OCI-LY3 (cell line): Measurements from ENCODE around the gene ACSF3.
A peak's percentile ranks its signal among the peaks of the same experiment; 100 is the strongest.

Experiments used
- H2AFZ ChIP-seq: fragments of 200-600, 300-600 bp; shearing (Covaris generic); 2 replicates; pipeline ENCODE4 v1.6.0; 2014; ENCODE audit warnings: antibody characterized with exemption, low read depth, low read length
- H3K27ac ChIP-seq: fragments of 200-600, 300-600 bp; sonication (generic); 2 replicates; pipeline ENCODE4 v1.5.1; 2014; ENCODE audit warnings: mild to moderate bottlenecking, low read length, moderate library complexity, mixed read lengths
- H3K27me3 ChIP-seq: fragments of 200-600, 300-600 bp; sonication (generic); 2 replicates; pipeline ENCODE4 v1.6.1; 2014; ENCODE audit warnings: low read depth, low read length, mixed read lengths
- H3K36me3 ChIP-seq: fragments of 200-600, 300-600 bp; sonication (generic); replicated peaks from 2 replicates; pipeline ENCODE3; 2014; ENCODE audit warnings: low read depth, low read length, mixed read lengths
- H3K4me1 ChIP-seq: fragments of 300-600, 200-600 bp; sonication (generic); 2 replicates; pipeline ENCODE4 v1.6.1; 2014; ENCODE audit warnings: low read length, mixed read lengths
- H3K4me2 ChIP-seq: fragments of 200-600, 300-600 bp; sonication (generic); 2 replicates; pipeline ENCODE4 v1.6.1; 2014; ENCODE audit warnings: low read length, mixed read lengths
- H3K4me3 ChIP-seq: fragments of 300-600, 200-600 bp; sonication (generic); 2 replicates; pipeline ENCODE4 v1.5.1; 2014; ENCODE audit warnings: antibody characterized with exemption, mild to moderate bottlenecking, low read length, moderate library complexity
- H3K79me2 ChIP-seq: fragments of 300-600, 200-600 bp; shearing (Covaris generic); 2 replicates; pipeline ENCODE4 v1.6.1; 2014; ENCODE audit warnings: mild to moderate bottlenecking, low read length, mixed read lengths
- H3K9ac ChIP-seq: fragments of 300-600, 200-600 bp; shearing (Covaris generic); 2 replicates; pipeline ENCODE4 v1.6.0; 2014; ENCODE audit warnings: mild to moderate bottlenecking, low read length, moderate library complexity
- H3K9me3 ChIP-seq: fragments of 200-600, 300-600 bp; shearing (Covaris generic); 2 replicates; pipeline ENCODE4 v1.6.1; 2014; ENCODE audit warnings: low read length, mixed read lengths; ENCODE audit not compliant: insufficient read depth
- H4K20me1 ChIP-seq: fragments of 200-600, 300-600 bp; sonication (generic); 2 replicates; pipeline ENCODE4 v1.6.1; 2016; ENCODE audit warnings: low read length, mixed read lengths; ENCODE audit not compliant: insufficient read depth
- CTCF ChIP-seq: fragments of 200-600, 300-600 bp; sonication (generic); IDR thresholded peaks from 2 replicates; pipeline ENCODE4 v1.5.1; 2014; ENCODE audit warnings: antibody characterized with exemption, low read length, low read depth
- EZH2phosphoT487 ChIP-seq: fragments of 200-600 bp; shearing (Covaris generic); IDR thresholded peaks from 2 replicates; pipeline ENCODE4 v1.6.1; 2018; ENCODE audit warnings: antibody characterized with exemption, mixed run types, low read depth

The ACSF3 gene

GRCh38 chr16:89095491-89095951, 1.9 kb downstream of the ACSF3 start:
- peaks cover 29% of the 10 kb centered on the region for H3K36me3 ChIP-seq
- peak overlapping the region; percentile 54; the same call in 1 of the 2 replicates for H3K27ac ChIP-seq
- no peaks in the 10 kb centered on the region; the same call in 1 of the 2 replicates for H3K9me3 ChIP-seq
- H3K79me2 ChIP-seq = peaks cover 68% of the 10 kb centered on the region
- peaks cover 15% of the 10 kb centered on the region for H3K27me3 ChIP-seq
- H3K4me1 ChIP-seq = peaks cover 48% of the 10 kb centered on the region
- peaks cover 48% of the 10 kb centered on the region for H4K20me1 ChIP-seq
- peak overlapping the region; percentile 88 for H3K4me3 ChIP-seq
- H3K4me2 ChIP-seq = peak overlapping the region; percentile 93
- no peak overlapping the region for H2AFZ ChIP-seq
- peak overlapping the region; percentile 93; the same call in 1 of the 2 replicates for H3K9ac ChIP-seq
- no peak for TF ChIP-seq EZH2phosphoT487
- no peak for TF ChIP-seq CTCF

- H3K9me3 ChIP-seq = no peaks in the 10 kb centered on the region; the same call in 1 of the 2 replicates
- peaks cover 13% of the 10 kb centered on the region for H3K27me3 ChIP-seq
- peak overlapping the region; percentile 32; the same call in 1 of the 2 replicates for H3K9ac ChIP-seq
- H3K4me3 ChIP-seq = peak overlapping the region; percentile 88
- TF ChIP-seq CTCF (no peak), EZH2phosphoT487 (no peak)
- peaks cover 35% of the 10 kb centered on the region for H3K36me3 ChIP-seq
- peaks cover 48% of the 10 kb centered on the region for H4K20me1 ChIP-seq
- H3K4me1 ChIP-seq = peaks cover 48% of the 10 kb centered on the region
- H3K79me2 ChIP-seq = peaks cover 75% of the 10 kb centered on the region
- peak overlapping the region; percentile 24; the same call in 1 of the 2 replicates for H3K27ac ChIP-seq
- no peak overlapping the region for H2AFZ ChIP-seq
- peak overlapping the region; percentile 93 for H3K4me2 ChIP-seq
These were observed 2.5 kb downstream of the ACSF3 start for GRCh38 chr16:89096042-89096717.

GRCh38 chr16:89096768-89097391, 3.2 kb downstream of the ACSF3 start:
- Histone ChIP-seq H3K4me2 (no peak overlapping the region), H3K9ac (no peak overlapping the region), H3K79me2 (peaks cover 77% of the 10 kb centered on the region), H3K36me3 (peaks cover 42% of the 10 kb centered on the region), H3K4me1 (peaks cover 48% of the 10 kb centered on the region), H3K9me3 (no peaks in the 10 kb centered on the region; the same call in 1 of the 2 replicates), H4K20me1 (peaks cover 50% of the 10 kb centered on the region), H3K4me3 (no peak overlapping the region), H3K27ac (no peak overlapping the region), H2AFZ (no peak overlapping the region), H3K27me3 (peaks cover 6% of the 10 kb centered on the region; the same call in 1 of the 2 replicates)
- no peak for TF ChIP-seq EZH2phosphoT487
- TF ChIP-seq CTCF = no peak

- Histone ChIP-seq H3K79me2 (peaks cover 77% of the 10 kb centered on the region), H4K20me1 (peaks cover 50% of the 10 kb centered on the region), H3K9me3 (no peaks in the 10 kb centered on the region; the same call in 1 of the 2 replicates), H3K27ac (no peak overlapping the region; the same call in 1 of the 2 replicates), H2AFZ (no peak overlapping the region), H3K9ac (no peak overlapping the region), H3K36me3 (peaks cover 47% of the 10 kb centered on the region), H3K4me3 (no peak overlapping the region), H3K4me1 (peaks cover 48% of the 10 kb centered on the region), H3K27me3 (peaks cover under 1% of the 10 kb centered on the region; the same call in 1 of the 2 replicates), H3K4me2 (peak overlapping the region; percentile 34)
- TF ChIP-seq CTCF (no peak), EZH2phosphoT487 (no peak)
These were observed 3.7 kb downstream of the ACSF3 start for GRCh38 chr16:89097392-89097772.
